ENCODE measurements around the gene HAVCR2.
A peak's percentile ranks its signal among the peaks of the same experiment; 100 is the strongest.

Gene HAVCR2

DNA sequence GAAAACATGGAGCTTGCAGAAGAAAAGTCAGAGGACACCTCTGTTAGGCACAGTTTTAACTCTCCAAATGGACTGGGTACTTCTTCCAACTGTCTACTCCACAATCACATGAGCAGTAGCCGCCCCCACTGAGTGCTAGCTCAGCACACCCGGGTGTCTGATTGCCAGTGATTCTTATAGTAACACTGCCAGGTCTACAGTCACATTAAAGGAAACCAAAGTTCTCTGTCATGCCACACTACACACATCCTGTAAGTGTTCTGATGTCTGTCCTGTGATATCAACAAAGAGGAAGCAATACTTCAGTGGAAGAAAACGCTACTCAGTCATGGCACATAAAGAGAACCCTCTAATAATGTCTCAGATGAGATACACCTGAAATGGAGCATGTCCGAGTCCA lies at the start of gene HAVCR2:
Gene HAVCR2 (minus strand): TSS at position 69 of the 400 bp plus-strand sequence. CDS start 61 bp downstream, at position 8.
- DNase-seq = peak in 35 of 58 donors; percentile 1 to 61 (median 20)

DNA sequence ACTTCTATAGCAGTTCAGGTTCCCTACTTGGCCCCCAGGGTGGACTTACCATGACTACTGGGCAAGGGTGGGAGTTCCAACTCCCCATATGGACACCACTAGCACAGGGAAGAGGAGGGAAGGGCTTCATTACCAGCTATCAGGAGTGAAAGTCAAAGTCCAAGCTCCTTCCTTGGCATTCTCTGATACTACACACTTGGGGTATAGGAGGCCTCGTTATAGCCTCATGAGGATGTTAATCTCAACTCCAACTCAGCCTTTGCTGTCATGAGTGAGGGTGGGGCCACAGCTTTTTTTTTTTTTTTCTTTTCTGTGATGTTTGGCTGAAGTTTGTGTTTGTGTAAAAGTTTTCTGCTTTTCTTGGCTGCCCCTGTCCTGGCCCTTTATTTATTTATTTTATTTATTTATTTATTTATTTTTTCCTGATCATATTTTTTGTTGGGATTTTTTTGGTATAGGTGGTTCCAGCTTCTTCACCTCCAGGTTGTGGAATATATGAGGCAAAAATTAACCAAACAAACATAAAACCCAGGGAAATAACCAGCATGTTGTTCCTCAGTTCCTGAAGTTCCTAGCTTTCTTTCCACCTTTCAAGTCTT lies 48.5 kb upstream of the HAVCR2 start:
- DNase-seq = no peak

DNA sequence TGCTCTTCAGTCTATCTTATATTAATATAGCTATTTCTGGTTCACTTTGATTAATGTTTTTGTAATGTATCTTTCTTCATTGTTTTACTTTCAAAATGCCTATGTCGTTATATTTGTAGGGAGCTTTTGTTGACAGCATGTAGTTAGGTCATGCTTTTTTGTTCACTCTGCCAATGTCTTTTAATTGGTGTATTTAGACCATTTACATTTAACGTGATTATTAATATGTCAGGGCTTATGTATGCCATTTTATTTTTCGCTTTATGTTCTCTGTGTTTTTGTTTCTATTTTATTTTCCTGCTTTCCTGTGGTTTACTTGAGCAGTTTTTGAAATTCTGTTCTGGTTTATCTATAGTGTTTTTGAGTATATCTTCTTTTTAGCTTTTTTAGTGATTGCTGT lies 46.5 kb upstream of the HAVCR2 start:
- no peak for DNase-seq

DNA sequence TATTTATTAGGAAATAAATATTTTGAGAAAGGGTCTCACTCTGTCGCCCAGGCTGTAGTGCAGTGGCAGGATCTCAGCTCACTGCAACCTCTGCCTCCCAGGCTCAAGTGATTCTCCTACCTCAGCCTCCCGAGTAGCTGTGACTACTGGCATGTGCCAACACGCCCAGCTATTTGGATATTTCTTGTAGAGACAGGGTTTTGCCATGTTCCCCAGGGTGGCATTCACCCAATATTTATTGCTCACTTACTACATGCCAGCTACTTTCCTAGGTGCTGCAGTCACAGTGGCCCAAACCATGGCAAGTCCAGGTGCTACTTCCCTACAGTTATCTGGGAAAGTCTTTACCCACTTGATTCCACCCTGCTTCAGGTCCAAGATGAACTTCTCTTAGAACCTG lies 42.2 kb upstream of the HAVCR2 start:
- no peak for DNase-seq

DNA sequence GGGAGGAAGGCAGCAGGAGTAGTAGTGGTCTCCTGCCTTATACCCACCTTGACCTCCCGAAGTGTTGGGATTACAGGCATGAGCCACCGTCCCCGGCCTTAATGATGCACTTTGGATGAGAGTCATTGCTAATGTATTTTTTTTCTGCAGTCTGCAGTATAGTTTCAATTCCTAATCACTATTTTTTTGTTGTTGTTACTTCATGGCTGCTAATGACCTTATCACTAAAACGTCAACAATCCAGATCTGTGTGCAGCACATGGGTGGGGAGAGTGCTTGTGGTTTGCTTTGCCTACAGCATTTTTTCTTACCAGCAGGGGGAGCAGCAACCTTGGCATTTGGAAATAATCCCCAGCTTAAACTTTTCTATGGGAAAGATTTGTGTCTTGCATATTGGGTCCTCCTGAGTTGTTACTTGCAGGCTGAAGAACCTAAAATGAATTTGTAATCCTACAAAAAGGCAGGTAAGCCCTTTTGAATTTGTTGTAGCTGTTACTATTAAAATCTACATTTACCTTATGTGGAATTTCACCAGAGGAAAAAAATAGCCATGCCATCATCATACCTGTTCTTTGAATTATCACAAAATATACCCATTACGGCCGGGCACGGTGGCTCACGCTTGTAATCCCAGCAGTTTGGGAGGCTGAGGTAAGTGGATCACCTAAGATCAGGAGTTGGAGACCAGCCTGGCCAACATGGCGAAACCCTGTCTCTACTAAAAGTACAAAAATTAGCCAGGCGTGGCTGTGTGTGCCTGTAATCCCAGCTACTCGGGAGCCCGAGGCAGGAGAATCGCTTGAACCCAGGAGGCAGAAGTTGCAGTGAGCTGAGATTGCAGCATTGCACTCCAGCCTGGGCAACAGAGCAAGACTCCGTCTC lies 40.1 kb upstream of the HAVCR2 start:
- peak in 52 of 58 donors; percentile 0 to 75 (median 24) for DNase-seq

DNA sequence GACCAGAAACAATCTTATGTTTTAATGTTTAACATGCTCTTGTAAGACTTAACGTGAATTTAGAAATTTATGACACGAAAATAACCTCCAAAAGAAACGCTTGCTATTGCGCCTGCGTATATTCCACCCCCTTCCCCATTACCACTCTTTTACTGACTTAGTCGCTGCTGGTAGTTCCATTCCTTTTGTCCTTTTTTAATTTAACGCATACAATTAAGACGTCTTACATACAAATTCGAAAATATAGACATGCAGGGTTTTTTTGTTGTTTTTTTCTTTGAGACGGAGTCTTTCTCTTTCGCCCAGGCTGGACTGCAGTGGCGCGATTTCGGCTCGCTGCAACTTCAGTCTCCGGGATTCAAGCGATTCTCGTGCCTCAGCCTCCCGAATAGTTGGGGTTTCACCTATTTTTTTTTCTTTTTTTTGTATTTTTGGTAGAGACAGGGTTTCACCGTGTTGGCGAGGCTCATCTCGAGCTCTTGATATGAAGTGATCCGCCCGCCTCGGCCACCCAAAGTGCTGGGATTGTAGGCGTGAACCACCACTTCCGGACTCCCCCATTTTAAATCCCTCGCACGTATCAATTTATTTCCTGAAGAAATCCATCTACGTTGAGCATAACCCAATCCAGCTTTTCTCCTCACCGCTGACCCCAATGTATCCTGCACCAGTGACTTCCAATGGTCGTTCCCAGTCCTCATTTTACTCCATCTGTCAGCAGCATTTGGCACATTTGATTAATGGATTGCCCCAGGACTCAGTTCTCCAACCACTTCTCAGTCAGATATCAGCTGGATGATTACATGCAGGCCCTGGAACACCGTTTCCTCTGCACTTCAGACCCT lies 34.5 kb upstream of the HAVCR2 start:
- peak in 47 of 58 donors; percentile 4 to 81 (median 50) for DNase-seq

DNA sequence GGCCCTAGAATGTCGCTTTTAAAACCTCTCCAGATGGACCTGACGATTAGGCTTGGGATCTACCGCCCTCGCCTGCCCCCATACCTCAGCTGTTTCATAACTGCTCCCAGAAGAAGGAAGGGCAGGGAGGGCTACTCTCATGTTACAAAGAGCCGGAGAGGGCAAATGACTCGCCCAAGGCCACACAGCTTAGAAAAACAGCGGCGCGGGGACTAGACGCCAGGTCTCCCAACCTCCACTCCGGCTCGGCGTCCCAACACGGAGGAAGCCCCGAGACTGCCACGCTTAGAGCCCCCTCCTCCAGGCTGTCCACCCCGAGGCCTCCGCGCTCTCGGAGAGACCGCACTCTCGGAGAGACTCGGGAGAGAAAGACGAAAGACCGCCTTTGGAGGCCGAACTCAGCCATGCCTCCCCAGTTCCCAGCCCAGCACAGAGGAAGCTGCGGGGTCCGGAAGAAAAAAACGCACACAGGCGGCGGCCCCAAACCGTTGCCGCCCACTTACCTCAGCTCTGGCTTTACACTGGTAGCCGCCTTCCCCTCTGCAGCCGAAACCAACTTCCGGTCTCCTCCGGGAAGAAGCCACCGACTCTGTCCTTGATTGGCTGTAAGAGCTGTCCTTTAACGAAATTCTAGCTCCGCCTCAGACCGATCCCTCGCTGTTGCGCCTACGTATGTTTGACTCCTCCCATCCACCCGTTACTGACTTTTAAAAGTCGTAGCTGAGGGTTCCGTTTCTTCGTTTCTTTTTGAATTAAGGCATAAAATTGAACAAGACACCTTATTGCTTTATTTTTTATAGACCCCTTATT lies 33.7 kb upstream of the HAVCR2 start, which contains the start of gene MED7:
Gene MED7 (minus strand): TSS at position 549 of the 810 bp plus-strand sequence. CDS start 3,434 bp downstream, outside the sequence.
- peak; percentile 26 to 99 (median 89) for DNase-seq

DNA sequence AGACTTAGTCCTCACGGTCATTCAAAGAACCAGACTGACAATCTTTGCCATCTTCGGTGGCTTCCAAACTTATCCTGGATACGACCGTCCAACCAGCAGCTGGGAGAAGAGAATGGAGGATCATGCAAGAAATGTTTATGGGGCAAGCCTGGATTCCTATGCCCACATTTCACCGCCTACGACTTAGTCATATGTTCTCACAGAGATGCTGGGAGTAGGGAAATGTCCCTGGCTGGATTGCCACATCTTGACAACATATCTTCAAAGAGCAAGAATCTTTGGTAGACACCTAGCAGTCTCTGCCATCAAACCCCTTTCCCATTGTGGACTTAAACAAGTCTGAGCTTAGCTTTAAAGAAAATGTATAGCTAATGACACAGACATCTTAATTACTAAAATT lies 28.8 kb upstream of the HAVCR2 start:
- peak in 3 of 58 donors; percentile 2 to 37 (median 4) for DNase-seq

DNA sequence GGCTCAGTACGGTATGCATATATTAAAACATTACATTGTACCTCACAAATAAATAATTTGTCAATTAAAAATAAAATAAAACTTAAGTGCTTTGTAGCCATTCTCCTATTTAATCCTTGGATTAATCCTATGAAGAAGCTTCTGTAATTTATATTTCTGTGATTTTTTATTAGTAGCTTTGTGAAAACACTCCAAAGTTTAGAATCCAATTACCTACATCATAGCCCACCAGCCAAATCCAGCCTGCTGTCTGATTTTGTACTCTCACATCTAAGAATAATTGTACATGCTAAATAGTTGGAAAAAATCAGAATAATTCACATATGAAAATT lies 23.4 kb upstream of the HAVCR2 start:
- no peak for DNase-seq

DNA sequence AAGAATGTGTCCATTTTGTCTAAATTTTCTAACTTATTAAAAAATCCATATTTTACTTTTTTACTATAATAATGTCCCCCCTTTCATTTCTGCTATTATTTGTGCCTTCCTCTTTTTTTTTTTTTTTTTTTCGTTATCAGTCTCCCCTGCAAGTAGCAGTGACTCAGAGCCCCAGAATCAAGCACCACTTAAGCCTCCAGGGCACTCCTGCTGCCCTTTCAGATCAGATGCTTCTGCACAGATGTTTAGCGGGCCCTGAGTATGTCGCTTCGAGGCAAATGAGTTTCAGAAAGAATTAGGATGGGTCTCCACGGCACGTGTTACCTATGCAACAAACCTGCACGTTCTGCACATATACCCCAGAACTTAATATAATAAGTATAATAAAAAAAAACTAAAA lies 22.1 kb upstream of the HAVCR2 start:
- no peak for DNase-seq

DNA sequence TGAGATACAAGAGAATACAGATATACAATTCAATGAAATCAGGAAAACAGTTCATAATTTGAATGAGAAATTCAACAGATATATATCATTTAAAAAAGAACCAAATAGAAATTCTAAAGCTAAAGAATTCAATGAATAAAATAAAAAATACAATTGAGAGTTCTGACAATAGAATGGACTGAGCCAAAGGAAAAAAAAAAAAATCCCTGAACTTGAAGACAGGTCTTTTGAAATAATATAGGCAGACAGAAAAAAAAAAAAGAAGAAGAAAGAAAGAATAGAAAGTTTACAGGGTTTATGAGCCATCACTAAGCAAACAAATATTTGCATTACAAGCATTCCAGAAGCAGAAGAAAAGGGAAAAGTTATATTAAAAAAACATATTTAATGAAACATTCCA lies 12.9 kb upstream of the HAVCR2 start:
- no peak for DNase-seq

DNA sequence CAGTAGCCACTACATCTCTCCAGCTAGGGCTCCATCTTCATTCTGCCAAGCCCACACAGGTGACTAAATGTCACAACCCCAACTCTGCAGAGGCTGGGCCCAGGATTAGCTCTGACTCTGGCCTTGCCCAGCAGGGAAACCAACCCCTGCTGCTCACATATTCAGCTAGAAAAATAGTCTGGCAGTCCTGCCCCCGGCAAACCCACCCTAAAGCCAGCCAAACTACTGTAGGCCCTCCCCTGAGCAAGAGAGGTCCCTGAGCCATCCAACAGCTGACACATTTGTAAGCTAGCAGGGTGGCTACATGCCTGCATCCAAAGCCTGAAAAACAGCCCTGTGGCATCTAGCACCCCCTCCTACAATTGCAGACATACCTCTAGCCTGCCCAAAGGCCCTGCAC lies 11.3 kb upstream of the HAVCR2 start:
- DNase-seq = no peak

DNA sequence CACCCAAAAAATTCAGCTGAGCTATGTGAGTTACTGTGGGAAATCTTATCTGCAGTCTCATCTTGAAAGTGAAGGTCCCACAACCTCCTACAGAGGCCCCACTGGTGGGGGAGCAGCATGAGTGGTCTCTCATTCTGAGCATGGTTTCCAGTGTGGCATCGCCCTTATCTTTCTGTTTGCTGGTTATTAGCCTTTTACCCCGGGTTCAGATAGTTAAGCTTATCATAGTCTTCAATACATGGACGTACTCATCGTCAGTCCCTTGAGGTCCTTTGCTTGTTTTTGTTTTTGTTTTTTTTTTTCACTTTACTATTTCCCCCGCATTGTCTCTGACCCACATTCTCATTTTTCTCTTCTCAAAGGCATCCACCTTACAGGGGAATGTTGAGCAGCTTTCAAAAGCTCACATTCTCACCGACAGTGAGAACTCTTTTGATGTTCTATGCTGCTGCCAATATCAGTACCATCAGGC lies 7.7 kb upstream of the HAVCR2 start:
- DNase-seq = no peak

DNA sequence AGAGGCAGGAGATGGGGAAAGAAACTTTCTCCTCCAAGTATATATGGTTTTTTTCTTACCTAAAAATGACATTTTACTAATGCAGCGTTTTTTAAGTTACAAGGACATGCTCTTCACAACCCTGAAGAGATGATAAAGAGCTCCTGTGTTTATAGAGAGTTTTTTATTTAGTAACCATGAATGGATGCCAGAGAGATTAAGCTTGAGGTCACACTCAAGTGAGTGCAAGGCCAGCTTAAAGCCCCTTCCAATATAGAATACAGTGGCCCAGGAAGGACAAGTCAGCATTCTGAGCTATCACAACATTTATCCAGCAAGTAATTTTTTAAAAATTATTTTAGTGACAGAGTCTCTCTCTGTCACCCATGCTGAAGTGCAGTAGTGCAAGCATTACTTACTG lies 6.7 kb upstream of the HAVCR2 start:
- no peak for DNase-seq

DNA sequence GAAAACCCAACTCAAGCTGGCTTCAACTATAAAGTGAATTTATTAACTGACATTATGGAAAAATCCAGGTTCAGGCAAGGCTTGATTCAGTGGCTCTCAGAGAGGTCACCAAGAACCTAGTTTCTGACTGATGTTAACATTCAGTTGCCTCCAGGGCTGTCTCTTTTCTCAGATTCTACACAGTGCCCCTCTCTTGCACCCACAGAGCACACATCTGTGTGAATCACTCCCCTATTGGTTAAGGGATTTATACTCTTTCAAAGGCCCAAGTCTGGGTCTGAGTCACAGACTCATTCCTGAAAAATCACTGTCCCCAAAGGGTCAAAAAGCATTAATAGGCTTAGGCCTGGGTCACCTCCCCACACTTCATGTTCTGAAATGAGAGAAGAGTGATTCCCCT lies 6.2 kb upstream of the HAVCR2 start:
- DNase-seq = no peak

DNA sequence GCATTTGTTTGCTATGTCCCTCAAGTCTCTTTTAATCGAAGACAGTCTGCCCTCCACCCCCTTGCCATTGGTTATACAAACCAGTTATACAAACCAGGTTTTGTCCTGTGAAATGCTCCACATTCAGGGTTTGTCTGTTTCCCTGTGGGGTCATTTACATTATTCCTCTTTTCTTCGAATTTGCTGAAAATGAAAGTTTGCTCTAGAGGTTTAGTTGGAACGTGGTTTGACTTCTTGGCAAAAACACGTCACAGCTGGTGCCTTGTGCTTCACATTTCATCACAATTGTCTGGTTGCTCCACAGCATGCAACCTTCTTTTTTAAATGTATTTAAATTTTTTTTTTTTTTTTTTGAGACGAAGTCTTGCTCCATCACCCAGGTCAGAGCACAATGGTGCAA lies 4.2 kb upstream of the HAVCR2 start:
- no peak for DNase-seq

DNA sequence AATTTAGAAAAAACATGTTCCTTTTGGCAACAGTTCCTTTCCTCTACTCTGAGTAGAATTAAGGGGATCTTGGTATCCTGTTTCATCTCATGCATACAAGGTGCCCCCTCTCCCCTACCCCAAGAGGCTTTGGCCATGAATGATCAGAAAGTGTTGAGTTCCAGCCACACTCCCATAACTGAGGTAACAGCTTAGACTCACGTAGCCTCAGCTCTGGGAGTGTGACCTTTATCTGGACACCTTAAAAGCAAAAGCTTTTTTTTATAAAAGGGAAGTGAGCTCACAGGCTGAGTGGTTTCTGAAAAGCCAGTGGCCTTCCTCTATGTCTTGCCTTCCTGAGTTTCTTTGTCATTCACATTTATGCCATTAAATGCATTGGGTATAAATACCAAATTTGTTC lies 900 bp upstream of the HAVCR2 start:
- no peak for DNase-seq

DNA sequence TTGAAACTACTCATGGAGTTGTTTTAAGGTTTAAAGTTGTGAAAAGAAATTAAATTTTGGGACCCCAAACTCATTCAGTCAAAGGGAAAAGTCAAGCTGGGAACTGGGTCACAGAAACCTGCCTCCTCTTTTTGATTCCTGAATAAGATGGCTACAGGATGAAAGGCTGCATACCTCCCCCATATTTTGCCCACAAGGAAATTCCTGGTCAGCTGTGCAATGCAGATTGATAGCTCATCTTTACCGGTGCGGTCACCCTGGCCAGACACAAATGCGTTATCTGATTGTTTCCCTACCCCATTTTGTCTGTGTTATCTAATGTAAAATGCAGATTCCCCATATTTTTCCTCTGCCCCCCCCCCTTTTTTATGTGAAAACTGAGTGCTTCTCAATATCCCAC lies 1.3 kb downstream of the HAVCR2 start:
- DNase-seq = no peak

DNA sequence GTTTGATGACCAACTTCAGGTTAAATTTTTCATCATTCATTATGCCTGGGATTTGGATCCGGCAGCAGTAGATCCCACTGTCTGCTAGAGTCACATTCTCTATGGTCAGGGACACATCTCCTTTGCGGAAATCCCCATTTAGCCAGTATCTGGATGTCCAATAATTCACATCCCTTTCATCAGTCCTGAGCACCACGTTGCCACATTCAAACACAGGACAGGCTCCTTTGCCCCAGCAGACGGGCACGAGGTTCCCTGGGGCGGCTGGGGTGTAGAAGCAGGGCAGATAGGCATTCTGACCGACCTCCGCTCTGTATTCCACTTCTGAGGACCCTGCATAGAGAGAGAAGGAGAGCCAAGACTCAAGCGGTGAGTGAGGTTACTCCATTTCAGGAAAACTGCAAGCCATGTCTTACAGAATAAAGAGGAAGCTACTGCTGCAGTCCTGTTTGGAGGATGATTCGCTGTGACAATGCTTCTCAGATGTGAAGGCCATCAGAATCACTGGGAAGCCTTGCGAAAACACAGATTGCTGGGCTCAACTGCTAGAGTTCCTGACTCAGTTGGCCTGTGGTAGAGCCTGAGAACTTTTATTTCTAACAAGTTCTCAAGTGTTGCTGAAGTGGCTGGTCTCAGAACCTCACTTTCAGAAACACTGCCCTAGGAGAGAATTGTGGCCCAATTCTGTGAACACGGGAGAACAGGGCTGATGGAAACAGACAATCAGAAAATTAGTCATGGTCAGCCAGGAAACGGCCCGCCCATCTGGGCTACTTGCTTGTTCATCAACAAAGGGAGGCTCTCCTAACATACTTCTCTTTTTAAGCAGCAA lies 2.0 kb downstream of the HAVCR2 start:
- DNase-seq = peak in 1 of 58 donors; percentile 1

DNA sequence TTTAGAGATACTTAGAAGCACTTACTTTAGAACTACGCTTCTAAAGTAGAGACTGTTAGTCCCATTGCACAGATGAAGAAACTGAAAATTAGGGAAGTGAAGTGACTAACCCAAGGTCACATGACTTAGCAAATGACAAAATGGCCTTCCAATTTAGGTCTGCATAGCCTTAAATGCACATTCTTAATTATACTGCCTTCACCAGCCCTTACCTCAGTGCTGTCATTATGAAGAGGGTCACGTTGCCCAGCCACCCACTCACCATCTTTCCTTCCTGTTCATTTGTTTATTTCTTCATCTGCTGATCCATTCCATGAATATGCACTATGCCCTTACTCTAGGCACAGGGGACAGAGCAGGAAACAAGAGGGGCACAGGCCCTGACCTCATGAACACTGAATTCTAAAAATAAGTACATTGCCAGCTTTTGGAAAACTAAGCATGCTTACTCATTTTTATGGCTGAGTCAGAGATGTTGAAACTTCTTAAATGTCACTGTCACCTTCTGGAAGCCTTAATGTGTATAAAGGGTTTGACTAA lies 8.6 kb downstream of the HAVCR2 start:
- no peak for DNase-seq
